COR-L47 (cell line): ENCODE measurements around the gene SLC25A24.
"Not testable (repeated sequence)": the region's sequence is repeated elsewhere in the genome, so short reads cannot be mapped to it uniquely, and the experiment has no call there.

Source experiments
- DNase-seq: peaks from one replicate; lab custom pipeline; 2025; lab: John Stamatoyannopoulos, UW

SLC25A24 gene

GRCh38 chr1:108199781-108200686 is at the start of gene SLC25A24:
Gene SLC25A24 (minus strand): TSS chr1:108200343. CDS start chr1:108200138, 205 bp downstream.
- peak; percentile 65 for DNase-seq

GRCh38 chr1:108243976-108244375 is 43.8 kb upstream of the SLC25A24 start, which contains the start of gene NBPF4:
Gene NBPF4 (minus strand): TSS chr1:108244076. CDS start chr1:108243761, 315 bp downstream.
- not testable (repeated sequence) for DNase-seq

DNA sequence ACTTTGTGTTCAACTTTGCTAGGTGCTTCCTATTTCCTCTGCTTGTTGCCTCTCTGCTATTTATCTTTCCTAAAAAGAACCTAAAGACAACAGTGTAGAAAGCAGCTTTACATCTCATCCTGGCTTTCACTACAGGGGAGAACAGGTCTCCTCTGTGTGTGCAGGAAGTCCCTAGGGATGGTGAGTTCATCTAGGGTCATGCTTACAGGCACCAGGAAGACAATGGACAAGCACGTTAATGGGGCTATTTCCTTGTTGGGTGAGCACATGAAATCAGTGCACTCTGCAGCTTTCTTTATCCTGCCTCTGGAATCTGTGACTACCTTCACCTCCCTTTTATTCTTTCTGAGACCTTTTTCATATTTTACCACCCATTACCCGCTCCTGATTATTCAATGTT is 39.3 kb upstream of the SLC25A24 start:
- DNase-seq: not testable (repeated sequence)

DNA sequence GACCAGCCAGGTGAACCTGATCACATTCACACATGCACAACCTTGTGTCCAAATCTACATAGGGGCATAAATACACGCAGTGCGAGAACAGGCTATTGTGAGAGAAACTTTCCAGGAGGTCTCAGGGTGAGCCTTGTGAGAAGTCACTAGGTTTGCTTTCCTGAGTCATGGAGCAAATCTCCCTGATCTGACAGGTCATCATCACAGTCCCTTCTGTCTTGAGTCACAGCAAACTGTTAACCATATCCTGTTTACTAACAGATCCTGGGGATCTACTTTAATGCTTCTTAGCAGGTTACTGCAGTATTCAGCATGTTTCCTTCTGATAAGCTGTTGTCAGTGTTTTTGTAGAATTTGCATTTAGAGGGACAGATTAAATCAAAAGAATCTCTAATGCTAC is 35.2 kb upstream of the SLC25A24 start:
- not testable (repeated sequence) for DNase-seq

DNA sequence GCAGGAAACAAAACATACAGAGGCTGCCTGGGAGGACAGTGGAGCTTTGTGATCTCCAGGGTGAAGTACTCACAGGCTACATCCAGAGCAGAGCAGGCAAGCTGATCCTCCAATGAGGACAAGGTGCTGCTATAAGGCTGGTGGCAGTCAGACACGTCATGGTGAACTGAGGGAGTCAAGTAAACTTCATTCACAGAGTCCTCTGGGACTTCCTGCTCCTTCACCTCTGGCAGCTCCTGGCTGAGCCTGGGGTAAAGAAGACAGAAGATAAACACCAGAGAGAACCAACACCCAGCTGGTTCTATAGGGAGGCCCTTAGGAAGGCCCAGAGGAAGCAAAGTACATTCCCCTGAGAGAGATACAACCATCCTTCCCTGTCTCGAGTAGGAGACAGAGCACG is 32.0 kb upstream of the SLC25A24 start:
- not testable (repeated sequence) for DNase-seq

DNA sequence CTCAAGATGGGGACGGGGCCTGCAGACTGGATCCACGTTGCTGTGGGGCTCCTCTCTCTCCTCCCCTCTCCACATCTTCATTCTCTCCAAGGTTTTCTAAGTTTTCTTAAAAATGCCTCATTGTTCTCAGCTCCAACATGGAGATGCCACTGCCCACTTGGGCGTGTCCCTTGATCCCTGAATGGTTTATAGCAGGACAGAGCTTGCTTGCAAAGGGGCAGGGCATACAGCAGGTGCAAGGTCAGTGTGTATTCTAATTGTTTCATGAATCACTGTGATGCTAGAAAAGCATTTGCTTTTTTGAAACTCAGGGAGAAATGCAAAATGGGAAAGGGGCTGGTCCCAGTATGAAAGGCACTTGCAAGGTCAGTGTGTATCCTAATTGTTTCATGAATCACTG is 29.8 kb upstream of the SLC25A24 start:
- not testable (repeated sequence) for DNase-seq

DNA sequence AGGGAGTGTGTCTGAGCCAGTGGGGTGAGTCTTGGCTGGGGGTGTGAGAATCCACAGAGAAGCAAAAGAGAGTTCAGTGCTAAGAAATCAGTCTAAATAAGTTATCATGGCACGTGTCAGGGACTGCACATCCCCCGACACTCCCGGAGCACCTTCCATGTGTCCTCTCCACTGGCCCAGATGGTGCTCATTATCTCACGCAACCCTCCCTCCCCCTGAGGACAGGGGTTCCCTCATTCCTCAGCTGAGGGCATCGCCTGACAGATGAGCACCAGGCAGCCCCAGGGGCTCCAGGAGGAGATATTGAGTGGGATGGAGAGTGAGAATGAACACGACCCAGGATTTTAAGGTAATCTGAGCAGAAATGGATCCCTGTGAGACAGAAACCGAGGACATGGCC is 27.6 kb upstream of the SLC25A24 start:
- DNase-seq: not testable (repeated sequence)

DNA sequence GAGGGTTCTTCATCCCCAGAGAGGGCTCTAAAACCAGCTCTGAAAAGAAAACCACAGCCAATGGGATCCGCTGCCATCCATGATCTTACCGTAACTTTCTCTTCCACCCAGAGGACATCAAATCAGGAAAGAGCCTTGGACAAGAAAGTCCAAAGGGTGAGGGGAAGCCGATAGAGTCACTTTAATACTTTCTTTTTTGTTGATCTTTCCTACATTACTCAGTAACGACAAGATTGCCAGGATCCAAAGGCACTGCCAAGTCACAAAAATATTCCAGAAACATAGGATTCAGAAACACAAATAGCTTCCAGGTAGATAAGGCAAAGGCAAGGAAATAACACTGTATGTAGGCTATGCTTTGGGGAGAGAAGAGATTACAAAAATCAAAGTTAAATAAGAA is 26.7 kb upstream of the SLC25A24 start:
- DNase-seq: not testable (repeated sequence)

GRCh38 chr1:108223226-108223625 is 23.1 kb upstream of the SLC25A24 start:
- not testable (repeated sequence) for DNase-seq

DNA sequence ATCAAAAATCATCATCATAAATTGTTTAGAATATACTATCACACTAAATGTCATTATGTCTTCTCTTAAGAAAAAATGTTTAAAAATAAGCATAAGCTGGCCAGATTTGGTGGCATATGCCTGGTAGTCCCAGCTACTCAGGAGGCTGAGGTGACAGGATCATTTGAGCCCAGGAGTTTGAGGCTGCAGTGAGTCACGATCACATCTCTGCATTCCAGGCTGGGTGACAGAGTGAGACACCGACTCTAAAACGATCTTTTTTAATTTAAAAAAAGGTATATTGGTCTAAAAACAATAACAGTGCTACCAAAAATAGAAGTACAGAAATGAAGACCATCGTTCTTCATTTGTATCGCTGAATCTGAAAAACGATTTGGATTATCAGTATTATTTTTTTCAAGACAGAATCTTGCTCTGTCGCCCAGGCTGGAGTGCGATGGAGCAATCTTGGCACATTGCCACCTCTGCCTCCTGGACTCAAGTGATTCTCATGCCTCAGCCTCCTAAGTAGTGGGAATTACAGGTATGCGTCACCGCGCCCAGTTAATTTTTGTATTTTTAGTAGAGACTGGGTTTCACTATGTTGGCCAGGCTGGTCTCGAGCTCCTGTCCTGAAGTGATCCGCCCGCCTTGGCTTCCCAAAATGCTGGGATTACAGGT is 17.5 kb upstream of the SLC25A24 start:
- DNase-seq: not testable (repeated sequence)

GRCh38 chr1:108217007-108217406 is 16.9 kb upstream of the SLC25A24 start:
- DNase-seq: not testable (repeated sequence)

- DNase-seq: not testable (repeated sequence)
Observed at GRCh38 chr1:108216028-108216890, 16.1 kb upstream of the SLC25A24 start.

DNA sequence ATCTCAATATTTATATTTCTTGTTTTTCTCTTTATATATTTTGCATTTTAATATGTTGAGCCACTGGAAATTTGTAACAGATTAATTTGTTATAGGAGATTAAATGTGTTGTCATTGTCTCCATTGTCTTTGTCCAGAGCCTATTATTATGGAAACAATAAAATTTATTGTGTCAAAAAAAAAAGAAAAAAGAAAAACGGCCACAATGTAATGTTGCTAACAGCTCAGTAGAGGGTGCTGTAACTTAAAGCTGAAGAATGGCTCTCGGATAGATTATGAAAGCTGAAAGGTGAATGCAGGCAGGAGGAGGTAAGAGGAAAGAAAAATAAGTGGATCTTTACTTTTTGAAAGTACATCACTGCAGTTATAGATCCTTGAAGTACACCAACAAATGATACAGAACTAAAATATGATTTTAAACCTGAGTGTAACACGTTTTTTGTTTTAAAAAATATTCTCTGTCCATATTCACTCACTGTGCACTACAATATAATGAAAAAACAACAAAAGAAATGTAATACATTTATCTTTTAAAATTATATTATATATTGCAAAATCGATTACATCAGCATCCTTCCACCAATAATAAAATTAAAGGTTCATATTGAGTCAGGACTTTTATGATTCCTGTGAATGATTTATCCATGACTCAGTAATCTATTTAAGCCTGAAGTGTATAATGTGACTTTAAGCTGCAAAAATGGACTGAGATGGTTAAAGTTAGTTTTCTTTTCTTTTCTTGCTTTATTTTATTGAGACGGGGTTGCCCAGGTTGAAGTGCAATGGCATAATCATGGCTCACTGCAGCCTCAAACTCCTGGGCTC is 14.7 kb upstream of the SLC25A24 start:
- DNase-seq: not testable (repeated sequence)

- DNase-seq: no peak
Observed at GRCh38 chr1:108211014-108211413, 10.9 kb upstream of the SLC25A24 start.

DNA sequence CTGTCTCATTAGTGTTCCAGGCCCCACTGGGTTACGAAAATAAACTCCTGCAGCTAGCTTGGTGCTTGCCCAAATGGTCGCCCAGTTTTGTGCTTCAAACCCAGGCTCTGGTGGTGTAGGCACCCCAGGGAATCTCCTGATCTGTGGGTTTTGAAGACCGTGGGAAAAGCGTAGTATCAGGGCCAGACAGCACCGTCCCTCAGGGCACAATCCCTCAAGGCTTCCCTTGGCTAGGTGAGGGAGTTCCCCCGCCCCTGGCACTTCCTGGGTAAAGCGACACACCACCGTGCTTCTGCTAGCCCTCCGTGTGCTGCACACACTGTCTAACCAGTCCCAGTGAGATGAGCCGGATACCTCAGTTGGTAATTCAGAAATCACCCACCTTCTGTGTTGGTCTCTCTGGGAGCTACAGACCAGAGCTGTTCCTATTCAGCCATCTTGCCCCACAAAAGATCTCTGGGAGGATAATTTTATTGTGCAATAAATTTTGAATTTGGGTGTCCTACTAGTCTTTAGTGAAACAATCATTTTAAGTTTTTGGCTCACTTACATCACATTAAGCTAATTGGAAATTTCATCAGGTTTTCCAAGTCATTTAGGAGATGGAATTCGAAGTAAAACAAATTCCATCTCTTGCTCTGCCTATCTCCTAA is 9.4 kb upstream of the SLC25A24 start:
- DNase-seq: no peak

- DNase-seq: no peak
Observed at GRCh38 chr1:108208724-108209446, 8.7 kb upstream of the SLC25A24 start.

DNA sequence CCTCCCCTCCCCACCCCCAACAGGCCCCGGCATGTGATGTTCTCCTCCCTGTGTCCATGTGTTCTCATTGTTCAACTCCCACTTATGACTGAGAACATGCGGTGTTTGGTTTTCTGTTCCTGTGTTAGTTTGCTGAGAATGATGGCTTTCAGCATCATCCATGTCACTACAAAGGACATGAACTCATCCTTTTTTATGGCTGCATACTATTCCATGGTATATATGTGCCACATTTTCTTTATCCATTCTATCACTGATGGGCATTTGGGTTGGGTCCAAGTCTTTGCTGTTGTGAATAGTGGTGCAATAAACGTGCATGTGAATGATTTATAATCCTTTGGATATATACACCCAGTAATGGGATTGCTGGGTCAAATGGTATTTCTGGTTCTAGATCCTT is 3.4 kb upstream of the SLC25A24 start:
- not testable (repeated sequence) for DNase-seq

DNA sequence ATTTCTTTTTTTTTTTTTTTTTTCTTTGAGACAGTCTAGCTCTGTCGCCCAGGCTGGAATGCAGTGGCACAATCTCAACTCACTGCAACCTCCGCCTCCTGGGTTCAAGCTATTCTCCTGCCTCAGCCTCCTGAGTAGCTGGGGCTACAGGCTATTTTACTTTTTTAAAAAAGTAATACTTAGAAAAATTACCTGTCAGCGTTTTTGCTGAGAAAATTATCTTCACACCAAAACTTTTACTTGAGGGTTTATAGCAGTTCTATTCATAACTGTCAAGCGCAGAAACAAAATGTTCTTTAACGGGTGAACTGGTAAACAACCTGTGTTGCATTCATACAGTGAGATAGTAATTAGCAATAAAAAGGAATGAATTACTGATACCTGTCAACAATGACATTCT is 1.5 kb upstream of the SLC25A24 start:
- DNase-seq: no peak

- peak; percentile 60 for DNase-seq
Observed at GRCh38 chr1:108200687-108201051, 526 bp upstream of the SLC25A24 start.

DNA sequence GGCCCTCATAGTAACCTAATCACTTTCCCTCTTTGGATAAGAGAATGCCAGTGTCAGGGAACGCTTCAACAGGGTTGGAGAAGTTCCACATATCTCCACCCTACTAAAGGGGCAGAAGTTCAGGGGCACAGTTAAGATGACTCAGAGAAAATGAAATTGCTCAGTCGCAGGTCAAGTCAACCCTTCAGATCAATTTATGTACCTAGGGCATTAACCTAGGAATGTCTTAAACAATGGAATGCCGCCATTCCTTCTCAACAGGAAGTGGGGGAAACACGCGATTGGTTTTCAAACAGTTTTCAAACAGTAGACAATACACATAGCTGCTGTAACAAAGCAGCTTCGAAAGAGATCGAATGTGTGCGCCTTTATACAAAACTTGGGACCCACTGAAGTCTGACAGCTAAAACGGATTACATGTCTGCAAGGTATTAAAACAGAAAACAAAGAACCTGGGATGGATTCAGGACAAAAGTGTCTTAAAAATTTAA is 897 bp downstream of the SLC25A24 start:
- DNase-seq: no peak
